ENCODE data around the gene RABGAP1. TPM values are rescaled to one million over a fixed set of nuclear protein-coding genes. Genes with fewer than 3 reads are reported as not detected.

RABGAP1 gene
- total RNA-seq, 2 experiments from 2014 or later = 16.8 to 46.6 TPM

GRCh38 chr9:122936464-122936863, 4.4 kb upstream of the RABGAP1 start:
- POLR2A ChIA-PET = interaction anchor here (0.8 to 1.6 kb wide), 2 partner anchors 24 to 33 kb away, joined by 3 read pairs; partner anchors contain the start of gene ZBTB6
- H3K79me2 ChIP-seq (ENCODE audit: insufficient read depth, low read depth, low read length) = peaks cover 39% of the 10 kb centered on the region

DNA sequence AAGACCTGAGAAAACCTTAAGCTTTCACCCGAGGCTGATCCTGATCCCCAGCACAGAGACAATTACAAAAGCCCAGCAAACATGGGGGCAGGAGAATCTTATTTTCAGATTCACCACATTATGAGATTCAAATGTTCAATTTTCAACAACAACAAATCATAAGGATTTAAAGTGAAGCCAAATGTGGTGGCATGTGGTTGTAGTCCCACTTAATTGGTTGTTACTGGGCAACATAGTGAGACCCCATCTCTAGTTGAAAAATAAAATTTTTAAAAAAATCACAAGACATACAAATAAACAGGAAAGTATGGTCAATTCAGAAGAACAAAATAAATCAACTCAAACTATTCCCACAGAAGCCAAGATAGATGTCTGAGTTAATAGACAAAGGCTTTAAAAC, 3.9 kb upstream of the RABGAP1 start:
- DNase-seq (ENCODE audit: low spot score) = no peak
- H3K36me3 ChIP-seq (ENCODE audit: insufficient read depth, low read length) = peaks cover 34% of the 10 kb centered on the region
- POLR2A ChIA-PET = interaction anchor here (0.8 to 1.6 kb wide), 2 partner anchors 24 to 33 kb away, joined by 3 read pairs; partner anchors contain the start of gene ZBTB6
- H3K9me2 ChIP-seq (ENCODE audit: insufficient read depth, low read length) = no peaks in the 10 kb centered on the region
- no peak overlapping the region for H2AFZ ChIP-seq (ENCODE audit: low read length)
- no peak for TF ChIP-seq CTCF (conservative IDR thresholded peaks at IDR 0.05; ENCODE audit: low read length)
- no peak for TF ChIP-seq EZH2phosphoT487 (IDR thresholded peaks at IDR 0.05; ENCODE audit: borderline replicate concordance, low read depth, low read length)
- H4K20me1 ChIP-seq (ENCODE audit: insufficient read depth, low read length) = peaks cover 7% of the 10 kb centered on the region
- H3K4me3 ChIP-seq (ENCODE audit: low read depth, low read length, poor library complexity, severe bottlenecking) = no peak overlapping the region
- H3K79me2 ChIP-seq (ENCODE audit: insufficient read depth, low read depth, low read length) = peaks cover 41% of the 10 kb centered on the region
- H3K27ac ChIP-seq (ENCODE audit: low read depth, low read length, poor library complexity, severe bottlenecking) = no peak overlapping the region
- CTCF ChIA-PET (ENCODE audit: unreplicated experiment) = no interaction called here
- no peak overlapping the region for H3K4me2 ChIP-seq (ENCODE audit: low read length)
- no peaks in the 10 kb centered on the region for H3K9me3 ChIP-seq (ENCODE audit: low read length)
- intact Hi-C loops (cut with micrococcal nuclease; ENCODE audit: unreplicated experiment) = loop anchor here (10.0 kb wide), 1 partner anchor 672 kb away; the partner anchor contains the start of genes MRRF and RBM18
- peaks cover 21% of the 10 kb centered on the region for H3K4me1 ChIP-seq (ENCODE audit: insufficient read depth, low read length, poor library complexity, severe bottlenecking)
- BruUV-seq (replicated peaks) = no TSS peak

More at GRCh38 chr9:122936464-122936863, 4.4 kb upstream of the RABGAP1 start:
- H3K9me3 ChIP-seq (ENCODE audit: low read length) = no peaks in the 10 kb centered on the region
- no TSS peak for BruUV-seq (replicated peaks)
- no peak overlapping the region for H3K27ac ChIP-seq (ENCODE audit: low read depth, low read length, poor library complexity, severe bottlenecking)
- H3K4me3 ChIP-seq (ENCODE audit: low read depth, low read length, poor library complexity, severe bottlenecking) = no peak overlapping the region
- H3K4me1 ChIP-seq (ENCODE audit: insufficient read depth, low read length, poor library complexity, severe bottlenecking) = peaks cover 17% of the 10 kb centered on the region
- peaks cover 34% of the 10 kb centered on the region for H3K36me3 ChIP-seq (ENCODE audit: insufficient read depth, low read length)
- CTCF ChIA-PET (ENCODE audit: unreplicated experiment) = no interaction called here
- no peaks in the 10 kb centered on the region for H3K9me2 ChIP-seq (ENCODE audit: insufficient read depth, low read length)
- no peak overlapping the region for H3K4me2 ChIP-seq (ENCODE audit: low read length)
- peaks cover 3% of the 10 kb centered on the region; the same call in 1 of the 2 replicates for H4K20me1 ChIP-seq (ENCODE audit: insufficient read depth, low read length)
- no peak overlapping the region for H2AFZ ChIP-seq (ENCODE audit: low read length)
- intact Hi-C loops (cut with micrococcal nuclease; ENCODE audit: unreplicated experiment) = loop anchor here (10.0 kb wide), 1 partner anchor 672 kb away; the partner anchor contains the start of genes MRRF and RBM18
- DNase-seq (ENCODE audit: low spot score) = no peak
- TF ChIP-seq CTCF (conservative IDR thresholded peaks at IDR 0.05; ENCODE audit: low read length) (no peak), EZH2phosphoT487 (IDR thresholded peaks at IDR 0.05; ENCODE audit: borderline replicate concordance, low read depth, low read length) (no peak)

DNA sequence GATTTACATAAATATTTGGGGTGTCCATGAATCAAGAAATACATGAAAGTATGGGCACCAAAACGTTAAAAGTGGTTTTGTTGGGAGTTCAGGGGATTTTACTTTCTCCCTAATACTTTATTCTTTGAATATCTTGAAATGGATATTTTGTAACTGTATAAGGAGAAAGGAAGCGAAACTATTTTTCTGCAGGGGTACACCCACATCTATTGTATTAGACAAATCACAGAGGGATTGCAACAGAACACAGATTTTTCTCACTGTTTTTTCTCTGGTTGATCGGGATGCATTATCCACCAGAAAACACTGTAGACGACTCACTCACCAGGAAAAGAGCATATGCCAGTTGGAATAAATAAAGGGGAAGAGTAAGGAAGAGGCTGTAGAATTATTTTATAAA, 1.2 kb upstream of the RABGAP1 start:
- Histone ChIP-seq H3K9me2 (ENCODE audit: insufficient read depth, low read length) (no peaks in the 10 kb centered on the region), H3K4me2 (ENCODE audit: low read length) (peak overlapping the region; percentile 75; the same call in 1 of the 2 replicates), H2AFZ (ENCODE audit: low read length) (no peak overlapping the region), H3K79me2 (ENCODE audit: insufficient read depth, low read depth, low read length) (peaks cover 42% of the 10 kb centered on the region), H3K4me1 (ENCODE audit: insufficient read depth, low read length, poor library complexity, severe bottlenecking) (peaks cover 25% of the 10 kb centered on the region), H3K4me3 (ENCODE audit: low read depth, low read length, poor library complexity, severe bottlenecking) (no peak overlapping the region), H3K9me3 (ENCODE audit: low read length) (no peaks in the 10 kb centered on the region), H3K27ac (ENCODE audit: low read depth, low read length, poor library complexity, severe bottlenecking) (no peak overlapping the region), H3K36me3 (ENCODE audit: insufficient read depth, low read length) (peaks cover 38% of the 10 kb centered on the region), H4K20me1 (ENCODE audit: insufficient read depth, low read length) (peaks cover 12% of the 10 kb centered on the region)
- intact Hi-C loops (cut with micrococcal nuclease; ENCODE audit: unreplicated experiment) = loop anchor here (10.0 kb wide), 1 partner anchor 675 kb away; the partner anchor contains the start of genes MRRF and RBM18
- ChIA-PET CTCF (ENCODE audit: unreplicated experiment) (no interaction called here), POLR2A (interaction anchor here (0.6 to 6.9 kb wide), 4 partner anchors 8 to 957 kb away, joined by 3 to 50 read pairs (median 4); partner anchors contain the start of gene ZBTB26)
- TF ChIP-seq EZH2phosphoT487 (IDR thresholded peaks at IDR 0.05; ENCODE audit: borderline replicate concordance, low read depth, low read length) (no peak), CTCF (conservative IDR thresholded peaks at IDR 0.05; ENCODE audit: low read length) (no peak)
- DNase-seq (ENCODE audit: low spot score) = no peak
- no TSS peak for BruUV-seq (replicated peaks)
